ENCODE results near the gene FFAR1. TPM values are rescaled to one million over a fixed set of nuclear protein-coding genes. Genes with fewer than 3 reads are reported as not detected.

FFAR1 gene
- total RNA-seq, 2 donors from 2014 or later: 0.42 to 0.54 TPM

GRCh38 chr19:35322014-35322413 lies 25.7 kb upstream of the FFAR1 start:
- H3K4me1 Mint-ChIP-seq: peaks cover 5% of the 10 kb centered on the region
- no peaks in the 10 kb centered on the region for H3K36me3 Mint-ChIP-seq (ENCODE audit: low read depth)
- peaks cover 4% of the 10 kb centered on the region for H3K27me3 Mint-ChIP-seq
- H3K27ac Mint-ChIP-seq: no peak overlapping the region
- no peak overlapping the region for H3K4me3 Mint-ChIP-seq
- ATAC-seq (replicated peaks): no peak
- H3K9me3 Mint-ChIP-seq: no peaks in the 10 kb centered on the region

- Mint-ChIP-seq H3K27ac (no peak overlapping the region), H3K4me1 (peaks cover 3% of the 10 kb centered on the region), H3K27me3 (peaks cover 11% of the 10 kb centered on the region), H3K4me3 (no peak overlapping the region), H3K9me3 (no peaks in the 10 kb centered on the region), H3K36me3 (ENCODE audit: low read depth) (no peaks in the 10 kb centered on the region)
- no peak for ATAC-seq (replicated peaks)
Observed at GRCh38 chr19:35327642-35328041, 20.1 kb upstream of the FFAR1 start.

GRCh38 chr19:35328851-35329285 lies 18.8 kb upstream of the FFAR1 start, which contains the start of gene CD22:
CD22 (plus strand) TSS chr19:35329187; CDS start chr19:35332041, 2,854 bp downstream.
- no peak within 1 kb of the TSS for H3K27ac Mint-ChIP-seq
- no peak within 1 kb of the TSS for H3K4me3 Mint-ChIP-seq

GRCh38 chr19:35329323-35329722 lies 18.4 kb upstream of the FFAR1 start:
- H3K27me3 Mint-ChIP-seq: peaks cover 17% of the 10 kb centered on the region
- no peak overlapping the region for H3K4me3 Mint-ChIP-seq
- H3K27ac Mint-ChIP-seq: no peak overlapping the region
- H3K36me3 Mint-ChIP-seq (ENCODE audit: low read depth): no peaks in the 10 kb centered on the region
- no peaks in the 10 kb centered on the region for H3K9me3 Mint-ChIP-seq
- H3K4me1 Mint-ChIP-seq: peaks cover 14% of the 10 kb centered on the region
- no peak for ATAC-seq (replicated peaks)

More at GRCh38 chr19:35328851-35329285, 18.8 kb upstream of the FFAR1 start, which contains the start of gene CD22:
- Mint-ChIP-seq H3K27me3 (peaks cover 13% of the 10 kb centered on the region), H3K4me1 (peaks cover 9% of the 10 kb centered on the region), H3K9me3 (no peaks in the 10 kb centered on the region), H3K36me3 (ENCODE audit: low read depth) (no peaks in the 10 kb centered on the region)
- no peak for ATAC-seq (replicated peaks)

GRCh38 chr19:35330475-35330874 lies 17.2 kb upstream of the FFAR1 start:
- Mint-ChIP-seq H3K27ac (no peak overlapping the region), H3K9me3 (no peaks in the 10 kb centered on the region), H3K4me3 (no peak overlapping the region), H3K27me3 (peaks cover 17% of the 10 kb centered on the region), H3K4me1 (peaks cover 20% of the 10 kb centered on the region), H3K36me3 (ENCODE audit: low read depth) (no peaks in the 10 kb centered on the region)
- ATAC-seq (replicated peaks): no peak

- H3K9me3 Mint-ChIP-seq: no peaks in the 10 kb centered on the region
- no peak overlapping the region for H3K4me3 Mint-ChIP-seq
- no peaks in the 10 kb centered on the region for H3K36me3 Mint-ChIP-seq (ENCODE audit: low read depth)
- peaks cover 20% of the 10 kb centered on the region for H3K4me1 Mint-ChIP-seq
- ATAC-seq (replicated peaks): no peak
- H3K27ac Mint-ChIP-seq: no peak overlapping the region
- H3K27me3 Mint-ChIP-seq: peaks cover 13% of the 10 kb centered on the region
Observed at GRCh38 chr19:35331551-35332214, 16.0 kb upstream of the FFAR1 start.

- peak overlapping the region; percentile 61 for H3K4me3 Mint-ChIP-seq
- H3K4me1 Mint-ChIP-seq: peaks cover 20% of the 10 kb centered on the region
- H3K9me3 Mint-ChIP-seq: no peaks in the 10 kb centered on the region
- peaks cover 13% of the 10 kb centered on the region for H3K27me3 Mint-ChIP-seq
- no peaks in the 10 kb centered on the region for H3K36me3 Mint-ChIP-seq (ENCODE audit: low read depth)
- ATAC-seq (replicated peaks): peak; percentile 73
- peak overlapping the region; percentile 7 for H3K27ac Mint-ChIP-seq
Observed at GRCh38 chr19:35332817-35333216, 14.9 kb upstream of the FFAR1 start.

GRCh38 chr19:35334144-35334753 lies 13.5 kb upstream of the FFAR1 start:
- Mint-ChIP-seq H3K4me1 (peaks cover 20% of the 10 kb centered on the region), H3K9me3 (no peaks in the 10 kb centered on the region), H3K27me3 (peaks cover 13% of the 10 kb centered on the region), H3K36me3 (ENCODE audit: low read depth) (no peaks in the 10 kb centered on the region), H3K4me3 (peak overlapping the region; percentile 61), H3K27ac (peak overlapping the region; percentile 77)
- ATAC-seq (replicated peaks): no peak

GRCh38 chr19:35336166-35336955 lies 11.3 kb upstream of the FFAR1 start:
- peaks cover 20% of the 10 kb centered on the region for H3K4me1 Mint-ChIP-seq
- no peak for ATAC-seq (replicated peaks)
- no peak overlapping the region for H3K4me3 Mint-ChIP-seq
- H3K36me3 Mint-ChIP-seq (ENCODE audit: low read depth): no peaks in the 10 kb centered on the region
- peaks cover 6% of the 10 kb centered on the region for H3K27me3 Mint-ChIP-seq
- no peaks in the 10 kb centered on the region for H3K9me3 Mint-ChIP-seq
- H3K27ac Mint-ChIP-seq: no peak overlapping the region

- Mint-ChIP-seq H3K27me3 (peaks cover 9% of the 10 kb centered on the region), H3K36me3 (ENCODE audit: low read depth) (no peaks in the 10 kb centered on the region), H3K27ac (no peak overlapping the region), H3K9me3 (no peaks in the 10 kb centered on the region), H3K4me1 (peaks cover 20% of the 10 kb centered on the region), H3K4me3 (no peak overlapping the region)
- ATAC-seq (replicated peaks): no peak
Observed at GRCh38 chr19:35337097-35337983, 10.4 kb upstream of the FFAR1 start.

GRCh38 chr19:35337984-35338296 lies 9.8 kb upstream of the FFAR1 start:
- no peaks in the 10 kb centered on the region for H3K36me3 Mint-ChIP-seq (ENCODE audit: low read depth)
- H3K4me1 Mint-ChIP-seq: peaks cover 15% of the 10 kb centered on the region
- H3K4me3 Mint-ChIP-seq: no peak overlapping the region
- no peak for ATAC-seq (replicated peaks)
- H3K27me3 Mint-ChIP-seq: peaks cover 12% of the 10 kb centered on the region
- peak overlapping the region; percentile 30 for H3K27ac Mint-ChIP-seq
- H3K9me3 Mint-ChIP-seq: no peaks in the 10 kb centered on the region

- no peak overlapping the region for H3K4me3 Mint-ChIP-seq
- H3K27ac Mint-ChIP-seq: no peak overlapping the region
- peaks cover under 1% of the 10 kb centered on the region for H3K4me1 Mint-ChIP-seq
- H3K27me3 Mint-ChIP-seq: peaks cover 9% of the 10 kb centered on the region
- H3K36me3 Mint-ChIP-seq (ENCODE audit: low read depth): no peaks in the 10 kb centered on the region
- no peaks in the 10 kb centered on the region for H3K9me3 Mint-ChIP-seq
- no peak for ATAC-seq (replicated peaks)
Observed at GRCh38 chr19:35340431-35340830, 7.3 kb upstream of the FFAR1 start.

- no peak for ATAC-seq (replicated peaks)
- Mint-ChIP-seq H3K9me3 (no peaks in the 10 kb centered on the region), H3K27ac (no peak overlapping the region)
Observed at GRCh38 chr19:35341006-35341405, 6.7 kb upstream of the FFAR1 start.

More at GRCh38 chr19:35341006-35341405, 6.7 kb upstream of the FFAR1 start:
- H3K36me3 Mint-ChIP-seq (ENCODE audit: low read depth): no peaks in the 10 kb centered on the region
- no peak overlapping the region for H3K4me3 Mint-ChIP-seq
- H3K4me1 Mint-ChIP-seq: peaks cover 6% of the 10 kb centered on the region
- H3K27me3 Mint-ChIP-seq: peaks cover 9% of the 10 kb centered on the region

Data from activated T-helper 17 cell treated with anti-CD3 and anti-CD28 coated beads, Interleukin-2, amount 50 U/mL, for 72 hours (primary cell).